GOT3 (cell line): ENCODE data around the gene MRPL41.
"Not testable (repeated sequence)": the region's sequence is repeated elsewhere in the genome, so short reads cannot be mapped to it uniquely, and the experiment has no call there.

Experiments
- DNase-seq: peaks from one replicate; lab custom pipeline; 2025; ENCODE audit warnings: mixed read lengths; lab: John Stamatoyannopoulos, UW

MRPL41 gene

DNA sequence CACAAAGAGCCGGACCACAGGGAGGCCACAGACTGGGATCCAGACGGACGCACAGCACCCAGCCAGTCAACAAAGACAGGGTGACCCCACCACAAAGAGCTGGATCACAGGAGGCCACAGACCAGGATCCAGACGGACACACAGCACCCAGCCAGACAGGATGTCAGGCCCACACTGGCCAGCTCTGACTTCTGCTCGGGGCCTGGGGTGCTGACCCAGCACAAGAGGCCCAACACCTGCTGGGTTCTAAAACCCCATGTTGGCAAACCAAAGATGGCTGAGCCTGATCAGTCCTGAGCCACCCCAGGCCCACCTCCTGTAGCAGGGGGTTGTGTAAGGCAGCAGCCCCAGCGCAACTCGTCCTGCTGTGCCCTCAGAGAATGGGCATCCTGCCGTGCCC lies 32.3 kb downstream of the MRPL41 start:
- DNase-seq: no peak

DNA sequence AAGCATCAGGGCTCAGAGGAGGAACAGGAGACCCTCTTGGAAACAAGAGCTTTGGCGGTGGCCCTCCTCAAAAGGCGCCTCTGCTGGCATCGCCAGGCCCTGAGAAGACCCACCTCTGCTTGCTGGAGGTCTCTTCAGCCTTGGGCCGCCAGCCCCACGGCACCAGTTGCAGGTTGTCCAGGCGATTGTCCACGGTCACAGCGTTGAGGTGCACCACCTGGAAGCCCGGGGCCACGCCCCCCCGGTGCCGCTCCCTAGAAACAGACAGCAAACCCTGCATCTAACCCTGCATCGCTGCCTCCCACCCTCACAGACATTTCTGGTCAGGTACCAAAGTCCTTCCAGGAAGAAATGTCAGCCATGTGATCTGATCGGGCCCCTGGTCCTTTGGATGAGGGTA lies 35.2 kb downstream of the MRPL41 start:
- no peak for DNase-seq

DNA sequence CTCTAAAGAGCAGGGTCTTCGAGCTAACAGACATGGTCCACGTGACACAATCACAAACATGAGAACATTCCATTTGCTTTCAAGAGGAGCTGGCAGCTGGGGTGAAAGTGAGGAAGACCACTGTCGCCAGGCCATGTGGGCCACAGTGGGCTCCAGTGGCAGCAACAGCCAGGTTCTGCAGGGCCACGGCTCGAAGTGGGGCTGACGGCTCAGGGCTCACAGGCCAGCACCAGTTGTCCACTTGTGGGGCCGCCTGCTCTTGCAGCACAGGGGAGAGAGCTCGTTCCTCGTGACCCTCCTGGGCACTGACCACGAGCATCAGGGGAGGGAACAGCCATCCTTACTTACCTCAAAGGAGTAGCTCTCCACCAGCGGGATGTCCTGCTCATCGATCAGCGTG lies 36.6 kb downstream of the MRPL41 start:
- DNase-seq: no peak

DNA sequence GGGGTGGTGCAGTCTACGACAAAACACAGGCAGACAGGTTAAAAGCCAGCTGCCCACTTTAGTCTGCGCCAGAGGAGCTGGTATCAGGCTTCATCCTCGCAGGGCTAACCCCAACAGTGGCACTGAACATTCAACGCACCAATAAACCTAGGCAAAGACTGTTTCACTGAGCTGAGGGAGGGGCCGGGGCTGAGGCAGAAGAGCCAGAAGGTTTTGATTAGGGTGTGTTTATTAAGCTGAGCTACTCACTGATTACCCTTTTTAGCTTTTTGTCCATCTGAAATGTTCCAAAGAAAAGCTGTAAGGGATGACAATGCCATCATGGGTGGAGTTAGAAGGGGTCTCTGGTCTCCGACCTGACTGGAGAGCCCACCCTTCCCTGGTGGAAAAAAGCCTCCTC lies 37.2 kb downstream of the MRPL41 start:
- DNase-seq: no peak

GRCh38 chr9:137589441-137590122 lies 37.9 kb downstream of the MRPL41 start:
- DNase-seq: no peak

GRCh38 chr9:137590123-137590468 lies 38.4 kb downstream of the MRPL41 start:
- no peak for DNase-seq

- peak; percentile 30 for DNase-seq
Measured at GRCh38 chr9:137590469-137591383, 39.0 kb downstream of the MRPL41 start, which contains the start of gene ZMYND19. Gene ZMYND19, minus strand, starts transcription at chr9:137590512. Its CDS starts 249 bp downstream, at chr9:137590263.

DNA sequence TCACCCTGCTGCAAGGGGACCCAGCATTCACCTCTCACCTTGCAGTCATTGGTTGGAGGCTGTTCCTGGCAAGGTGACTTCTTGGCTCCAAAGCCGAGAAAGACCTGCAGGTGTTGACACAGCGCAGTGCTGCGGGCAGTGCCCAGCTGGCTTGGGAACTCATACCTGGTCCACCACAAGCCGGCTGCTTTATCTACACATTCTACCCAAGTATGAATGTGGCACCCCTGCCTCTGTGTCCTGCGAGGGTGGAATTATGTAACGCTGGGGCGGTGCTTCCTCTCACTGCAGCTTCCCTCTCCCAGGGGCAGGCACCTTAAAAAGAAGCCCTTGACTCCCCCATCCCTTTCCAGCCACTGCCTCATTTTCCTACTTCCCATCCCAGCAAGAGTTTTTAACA lies 41.1 kb downstream of the MRPL41 start:
- DNase-seq: no peak

DNA sequence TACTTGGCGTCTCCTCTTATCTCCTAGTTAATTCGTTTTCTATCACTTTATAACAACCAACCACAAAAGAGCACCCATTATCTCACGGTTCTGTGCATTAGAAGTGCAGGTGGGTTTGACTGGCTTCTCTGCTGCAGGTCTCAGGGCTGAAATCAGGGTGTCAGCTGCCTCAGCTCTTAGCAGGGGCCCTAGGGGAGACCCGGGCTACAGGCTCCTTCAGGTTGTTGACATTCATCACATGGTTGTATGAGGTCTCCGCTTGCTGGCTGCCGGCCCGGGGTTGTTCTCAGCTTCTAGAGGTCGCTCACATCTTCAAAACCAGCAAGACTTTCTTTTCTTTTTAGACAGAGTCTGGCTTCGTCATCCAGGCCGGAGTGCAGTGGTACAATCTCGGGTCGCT lies 41.5 kb downstream of the MRPL41 start:
- no peak for DNase-seq

DNA sequence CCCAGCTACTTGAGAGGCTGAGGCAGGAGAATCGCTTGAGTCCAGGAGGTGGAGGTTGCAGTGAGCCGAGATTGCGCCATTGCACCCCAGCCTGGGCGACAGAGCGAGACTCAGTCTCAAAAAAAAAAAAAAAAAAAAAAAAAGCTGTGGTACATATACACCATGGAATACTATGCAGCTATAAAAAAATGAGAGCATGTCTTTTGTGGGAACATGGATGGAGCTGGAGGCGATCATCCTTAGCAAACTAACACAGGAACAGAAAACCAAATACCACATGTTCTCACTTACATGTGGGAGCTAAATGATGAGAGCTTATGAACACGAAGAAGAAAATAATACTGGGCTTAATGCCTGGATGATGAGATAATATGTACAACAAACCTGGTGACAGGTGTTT lies 44.9 kb downstream of the MRPL41 start:
- not testable (repeated sequence) for DNase-seq

- DNase-seq: no peak
Measured at GRCh38 chr9:137598943-137599342, 47.3 kb downstream of the MRPL41 start.
